Naive B cell (primary cell): Measurements from ENCODE around the gene EEPD1. TPM values are rescaled to one million over a fixed set of nuclear protein-coding genes. Genes with fewer than 3 reads are reported as not detected.

Experiments
- ATAC-seq, 2 donors: fragments of 150-1000 bp; cut with Tn5 transposase; 2 replicates each; pipeline ENCODE4 v1.10.0; 2021; ENCODE audit warnings: low read depth in 2 of 2, mild to moderate bottlenecking in 2 of 2, moderate library complexity in 2 of 2
- DNase-seq: peaks from one replicate; pipeline ENCODE4 v3.0.0; 2022
- H3K27ac Mint-ChIP-seq, 6 donors: one replicate each; pipeline ENCODE4 v1.8.0; 2020 to 2022; ENCODE audit warnings: mild to moderate bottlenecking in 6 of 6, mixed read lengths in 6 of 6, moderate library complexity in 5 of 6, inconsistent platforms in 2 of 6
- H3K27me3 Mint-ChIP-seq, 3 donors: one replicate each; pipeline ENCODE4 v1.8.0; 2021 to 2022; ENCODE audit warnings: mixed read lengths in 3 of 3, mild to moderate bottlenecking in 1 of 3
- H3K36me3 Mint-ChIP-seq, 2 donors: one replicate each; pipeline ENCODE4 v1.8.0; 2020 to 2022; ENCODE audit warnings: mixed read lengths in 2 of 2, inconsistent platforms in 1 of 2, mild to moderate bottlenecking in 1 of 2
- H3K4me1 Mint-ChIP-seq, 3 donors: one replicate each; pipeline ENCODE4 v1.8.0; 2020 to 2022; ENCODE audit warnings: mixed read lengths in 3 of 3, inconsistent platforms in 1 of 3, mild to moderate bottlenecking in 1 of 3, moderate library complexity in 1 of 3
- H3K4me3 Mint-ChIP-seq, 8 donors: one replicate each; pipeline ENCODE4 v1.8.0; 2020 to 2022; ENCODE audit warnings: mild to moderate bottlenecking in 8 of 8, mixed read lengths in 8 of 8, moderate library complexity in 8 of 8, inconsistent platforms in 2 of 8
- H3K9me3 Mint-ChIP-seq, 7 donors: one replicate each; pipeline ENCODE4 v1.8.0; 2020 to 2022; ENCODE audit warnings: mixed read lengths in 7 of 7, mild to moderate bottlenecking in 5 of 7, inconsistent platforms in 2 of 7, moderate library complexity in 1 of 7
- polyA plus RNA-seq, 6 donors: library from polyadenylated mRNA; unstranded; fragments of 300-500 nt; fragmentation: Illumina TruSeq; gene quantifications; one replicate each; pipeline ENCODE4 v1.2.3, GENCODE V29; 2021; ENCODE audit warnings: low read depth in 6 of 6

EEPD1 gene
- polyA plus RNA-seq, 6 donors from 2014 or later, result 0.18 to 0.25 (median 0.20) TPM; not detected in 3

DNA sequence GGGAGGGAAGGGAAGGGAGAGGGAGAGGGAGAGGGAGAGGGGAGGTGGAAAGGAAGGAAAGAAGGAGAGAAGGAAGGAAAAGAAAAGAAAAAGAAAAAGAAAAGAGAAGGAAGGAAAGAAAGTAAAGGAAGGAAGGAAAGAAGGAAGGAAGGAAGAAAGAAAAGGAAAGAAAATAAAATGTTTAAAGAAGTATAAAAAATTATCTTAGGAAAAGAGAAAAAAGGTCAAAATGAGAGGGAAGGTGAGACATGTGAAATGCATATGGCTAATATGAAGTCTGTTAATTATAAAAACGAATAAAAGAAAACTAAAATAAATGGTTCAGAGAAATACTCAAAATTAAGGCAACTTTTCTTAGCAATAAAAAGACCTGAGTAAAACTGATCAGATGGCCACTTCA is 190.5 kb downstream of the EEPD1 start:
- Mint-ChIP-seq H3K36me3 (no peaks in the 10 kb centered on the region), H3K27ac (no peak overlapping the region), H3K27me3 (no peaks in the 10 kb centered on the region), H3K4me3 (no peak overlapping the region), H3K4me1 (no peaks in the 10 kb centered on the region), H3K9me3 (peaks cover 0 to 2% (median 0%) of the 10 kb centered on the region in 7 donors)
- no peak for ATAC-seq
- DNase-seq, result no peak

DNA sequence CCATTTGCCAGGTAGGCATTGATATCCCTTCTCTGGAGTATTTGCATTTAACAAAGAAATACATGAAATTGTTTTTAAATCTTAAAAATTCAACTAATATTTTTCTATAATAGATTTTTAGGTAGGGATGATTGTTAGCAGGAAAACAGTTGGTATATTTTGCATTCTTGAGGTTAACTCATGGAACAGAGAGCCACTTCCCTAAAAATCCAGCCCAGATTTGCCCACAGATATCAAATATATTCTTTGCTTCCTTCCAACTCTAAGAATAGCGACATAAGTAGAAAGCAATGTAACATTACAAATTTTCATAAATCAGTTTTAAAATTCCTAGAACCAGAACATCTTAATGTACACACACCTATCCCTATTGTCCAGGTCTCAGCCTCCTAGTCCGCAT is 191.6 kb downstream of the EEPD1 start:
- Mint-ChIP-seq H3K4me1 (no peaks in the 10 kb centered on the region), H3K9me3 (peaks cover 0 to 2% (median 0%) of the 10 kb centered on the region in 7 donors), H3K4me3 (no peak overlapping the region), H3K36me3 (no peaks in the 10 kb centered on the region), H3K27ac (no peak overlapping the region), H3K27me3 (no peaks in the 10 kb centered on the region)
- DNase-seq (no peak), ATAC-seq (no peak)

DNA sequence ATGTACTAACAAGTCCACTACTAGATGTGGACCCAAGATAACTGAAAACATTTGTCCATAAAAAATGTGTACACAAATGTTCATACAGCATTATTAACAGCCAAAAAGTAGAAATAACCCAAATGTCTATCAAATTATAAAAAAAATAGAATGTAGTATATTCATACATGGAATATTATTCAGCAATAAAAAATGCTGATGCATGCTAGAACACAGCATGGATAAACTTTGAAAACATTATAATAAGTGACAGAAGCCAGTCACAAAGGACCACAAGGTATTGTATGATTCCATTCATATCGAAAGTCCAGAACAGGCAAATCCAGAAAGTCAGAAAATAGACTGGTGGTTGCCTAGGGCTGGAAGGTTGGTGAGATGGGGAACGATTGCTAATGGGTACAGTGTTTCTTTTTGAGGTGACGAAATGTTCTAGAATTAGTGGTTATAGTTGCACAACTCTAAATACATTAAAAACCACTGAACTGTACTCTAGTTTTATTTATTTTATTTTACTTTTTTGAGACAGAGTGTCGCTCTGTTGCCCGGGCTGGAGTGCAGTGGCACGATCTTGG is 193.3 kb downstream of the EEPD1 start:
- no peak overlapping the region for H3K4me3 Mint-ChIP-seq
- DNase-seq, result no peak

DNA sequence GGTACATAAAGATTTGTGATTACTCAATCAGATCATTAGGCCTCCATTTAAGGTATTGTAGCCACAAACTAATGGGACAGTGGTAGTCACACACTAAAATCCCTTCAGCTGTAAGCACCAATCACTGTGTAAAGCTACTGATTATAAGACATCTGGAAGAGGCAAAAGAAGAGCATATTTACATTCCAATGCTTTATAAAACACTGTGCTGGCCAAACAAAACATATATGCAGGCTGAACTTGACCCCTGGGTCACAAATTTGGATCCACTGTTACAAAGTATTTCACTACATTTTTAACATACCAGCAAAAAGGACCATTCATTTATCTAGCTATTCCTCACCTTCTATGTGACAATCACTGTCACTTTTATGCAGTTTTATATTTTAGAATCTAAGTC is 195.2 kb downstream of the EEPD1 start:
- ATAC-seq (no peak), DNase-seq (no peak)
- Mint-ChIP-seq H3K36me3 (no peaks in the 10 kb centered on the region), H3K27ac (peak overlapping the region in 1 of 6 donors; percentile 13), H3K4me3 (no peak overlapping the region), H3K9me3 (peaks cover 0 to 2% (median 0%) of the 10 kb centered on the region in 7 donors), H3K27me3 (no peaks in the 10 kb centered on the region), H3K4me1 (no peaks in the 10 kb centered on the region)

More for the DNA sequence above, 193.3 kb downstream of the EEPD1 start:
- Mint-ChIP-seq H3K4me1 (no peaks in the 10 kb centered on the region), H3K27ac (no peak overlapping the region), H3K36me3 (no peaks in the 10 kb centered on the region), H3K9me3 (peaks cover 0 to 2% (median 0%) of the 10 kb centered on the region in 7 donors), H3K27me3 (no peaks in the 10 kb centered on the region)
- ATAC-seq, result no peak

DNA sequence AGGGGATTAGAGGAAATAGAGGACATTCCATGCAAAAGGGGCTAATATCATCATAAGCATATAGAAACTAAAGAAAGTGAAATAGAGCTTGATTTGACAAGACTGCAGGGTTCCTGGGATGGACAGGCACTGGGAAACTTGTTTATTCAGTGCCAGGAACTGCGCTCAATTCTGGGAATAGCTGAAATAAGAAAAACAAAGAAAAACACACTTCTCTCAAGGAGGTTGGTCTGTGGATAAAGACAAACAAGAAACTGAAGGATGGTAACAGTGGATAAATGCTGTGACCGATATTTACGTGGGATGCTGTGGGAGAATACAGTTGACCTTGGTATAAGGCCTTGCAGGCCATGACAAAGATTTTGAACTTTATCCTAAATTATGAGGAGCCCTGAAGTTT is 195.7 kb downstream of the EEPD1 start:
- DNase-seq (no peak), ATAC-seq (no peak)
- no peaks in the 10 kb centered on the region for H3K27me3 Mint-ChIP-seq
- peak overlapping the region in 1 of 6 donors; percentile 13 for H3K27ac Mint-ChIP-seq
- no peaks in the 10 kb centered on the region for H3K36me3 Mint-ChIP-seq
- H3K9me3 Mint-ChIP-seq, result peaks cover 0 to 2% (median 0%) of the 10 kb centered on the region in 7 donors
- H3K4me3 Mint-ChIP-seq, result no peak overlapping the region
- H3K4me1 Mint-ChIP-seq, result no peaks in the 10 kb centered on the region

DNA sequence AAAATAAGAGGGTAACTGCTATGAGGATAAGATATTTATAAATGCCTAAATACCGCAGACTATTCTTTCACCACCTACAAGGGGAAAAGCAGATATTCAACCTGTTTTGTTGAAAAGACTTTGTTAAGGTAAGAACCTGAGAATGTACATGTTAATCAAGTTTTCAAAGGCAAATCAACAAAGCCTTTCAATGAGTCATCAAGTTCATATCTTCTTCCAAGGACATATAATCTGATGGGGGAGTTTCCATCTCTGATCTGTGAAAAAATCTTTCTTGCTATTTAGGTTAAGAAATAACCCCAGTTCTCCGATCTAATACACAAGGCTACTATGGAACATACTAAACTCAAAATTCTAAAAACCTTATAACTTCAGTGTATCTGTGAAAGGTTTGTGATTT is 196.6 kb downstream of the EEPD1 start:
- ATAC-seq, result no peak
- DNase-seq, result no peak
- Mint-ChIP-seq H3K27ac (no peak overlapping the region), H3K4me3 (no peak overlapping the region), H3K9me3 (peaks cover 0 to 2% (median 0%) of the 10 kb centered on the region in 7 donors), H3K27me3 (no peaks in the 10 kb centered on the region), H3K4me1 (no peaks in the 10 kb centered on the region), H3K36me3 (no peaks in the 10 kb centered on the region)

Other genes with a start within 250 kb of the EEPD1 start
- not detected for gene ANLN, start 236.6 kb downstream of the EEPD1 start, polyA plus RNA-seq